Measurements from ENCODE around the gene CHN2.

DNA sequence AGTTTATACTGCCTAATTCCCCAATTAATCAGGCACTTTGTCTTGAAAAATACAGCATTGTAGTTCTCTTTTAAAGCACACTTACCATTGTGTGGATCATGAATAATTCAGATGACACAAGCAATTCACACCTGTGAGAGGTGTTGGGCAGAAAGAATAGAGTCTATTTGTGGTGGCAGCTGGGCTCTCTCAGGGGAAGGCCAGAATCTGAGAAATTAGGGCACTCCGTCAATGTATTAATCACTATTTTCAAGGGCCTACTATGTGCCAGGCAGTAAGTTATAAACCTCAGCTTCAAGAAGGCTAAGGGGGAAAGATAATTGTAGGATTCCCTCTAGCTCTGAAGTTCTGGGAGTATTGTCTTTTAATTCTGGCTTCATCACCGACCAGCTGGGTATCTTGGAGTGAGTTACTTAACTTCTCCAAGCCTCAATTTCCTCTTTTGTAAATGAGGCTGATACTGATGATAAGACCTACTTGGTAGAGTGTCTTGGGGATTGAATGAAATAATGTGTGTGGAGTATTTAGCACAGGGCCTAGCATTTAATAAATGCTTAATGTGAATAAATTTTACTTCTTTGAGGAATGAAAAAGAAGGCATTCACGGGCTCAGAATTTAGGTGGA lies 2.5 kb downstream of the CHN2 start:
- TF ChIP-seq, protein P1, sequence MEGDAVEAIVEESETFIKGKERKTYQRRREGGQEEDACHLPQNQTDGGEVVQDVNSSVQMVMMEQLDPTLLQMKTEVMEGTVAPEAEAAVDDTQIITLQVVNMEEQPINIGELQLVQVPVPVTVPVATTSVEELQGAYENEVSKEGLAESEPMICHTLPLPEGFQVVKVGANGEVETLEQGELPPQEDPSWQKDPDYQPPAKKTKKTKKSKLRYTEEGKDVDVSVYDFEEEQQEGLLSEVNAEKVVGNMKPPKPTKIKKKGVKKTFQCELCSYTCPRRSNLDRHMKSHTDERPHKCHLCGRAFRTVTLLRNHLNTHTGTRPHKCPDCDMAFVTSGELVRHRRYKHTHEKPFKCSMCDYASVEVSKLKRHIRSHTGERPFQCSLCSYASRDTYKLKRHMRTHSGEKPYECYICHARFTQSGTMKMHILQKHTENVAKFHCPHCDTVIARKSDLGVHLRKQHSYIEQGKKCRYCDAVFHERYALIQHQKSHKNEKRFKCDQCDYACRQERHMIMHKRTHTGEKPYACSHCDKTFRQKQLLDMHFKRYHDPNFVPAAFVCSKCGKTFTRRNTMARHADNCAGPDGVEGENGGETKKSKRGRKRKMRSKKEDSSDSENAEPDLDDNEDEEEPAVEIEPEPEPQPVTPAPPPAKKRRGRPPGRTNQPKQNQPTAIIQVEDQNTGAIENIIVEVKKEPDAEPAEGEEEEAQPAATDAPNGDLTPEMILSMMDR (IDR thresholded peaks at IDR 0.05; ENCODE audit: insufficient read depth, low read length, poor library complexity, severe bottlenecking) = no peak
- TF ChIP-seq EZH2phosphoT487 (conservative IDR thresholded peaks at IDR 0.05; ENCODE audit: low read length) = no peak
